Endodermal cell (in vitro differentiated cells): Measurements from ENCODE around the gene S100B. TPM values are rescaled to one million over a fixed set of nuclear protein-coding genes. Genes with fewer than 3 reads are reported as not detected.

Experiments used
- DNase-seq: peaks from one replicate; pipeline ENCODE4 v3.0.0-alpha.2; 2017
- H3K27ac ChIP-seq: 2 replicates; pipeline ENCODE4 v1.5.1; 2013; ENCODE audit warnings: mild to moderate bottlenecking, low read depth, low read length, moderate library complexity
- H3K27me3 ChIP-seq: 2 replicates; pipeline ENCODE4 v1.6.1; 2013; ENCODE audit warnings: mild to moderate bottlenecking, low read length, moderate library complexity; ENCODE audit not compliant: insufficient read depth, control insufficient read depth, poor library complexity, severe bottlenecking
- H3K36me3 ChIP-seq: 2 replicates; pipeline ENCODE4 v1.7.0; 2013; ENCODE audit warnings: mild to moderate bottlenecking, low read length, moderate library complexity; ENCODE audit not compliant: control insufficient read depth, insufficient read depth
- H3K4me1 ChIP-seq: one replicate; pipeline ENCODE4 v1.7.0; 2013; ENCODE audit warnings: low read length; ENCODE audit not compliant: control insufficient read depth, insufficient read depth
- H3K4me3 ChIP-seq: 2 replicates; pipeline ENCODE4 v1.5.1; 2013; ENCODE audit warnings: mild to moderate bottlenecking, low read length, moderate library complexity
- H3K9ac ChIP-seq: 2 replicates; pipeline ENCODE4 v1.6.1; 2013; ENCODE audit warnings: mild to moderate bottlenecking, low read length, moderate library complexity; ENCODE audit not compliant: poor library complexity, severe bottlenecking; ENCODE audit errors: extremely low read depth
- H3K9me3 ChIP-seq: 2 replicates; pipeline ENCODE4 v1.6.1; 2013; ENCODE audit warnings: mild to moderate bottlenecking, low read length, moderate library complexity; ENCODE audit not compliant: control insufficient read depth
- H3K27ac Mint-ChIP-seq: 2 replicates; pipeline ENCODE4 v1.8.0; 2020; ENCODE audit warnings: mixed read lengths
- H3K27me3 Mint-ChIP-seq: 2 replicates; pipeline ENCODE4 v1.8.0; 2021; ENCODE audit warnings: mild to moderate bottlenecking, mixed read lengths; ENCODE audit not compliant: insufficient read depth
- H3K36me3 Mint-ChIP-seq: 2 replicates; pipeline ENCODE4 v1.8.0; 2020; ENCODE audit warnings: low read depth, mixed read lengths
- H3K4me1 Mint-ChIP-seq: 2 replicates; pipeline ENCODE4 v1.8.0; 2020; ENCODE audit warnings: mixed read lengths
- H3K4me3 Mint-ChIP-seq: 2 replicates; pipeline ENCODE4 v1.8.0; 2020; ENCODE audit warnings: mild to moderate bottlenecking, moderate library complexity, mixed read lengths
- H3K9me3 Mint-ChIP-seq: 2 replicates; pipeline ENCODE4 v1.8.0; 2020; ENCODE audit warnings: mild to moderate bottlenecking, mixed read lengths
- CTCF ChIP-seq: fragments of 200-600 bp; sonication (generic); conservative IDR thresholded peaks from 2 replicates; pipeline ENCODE4 v1.5.0; 2021; ENCODE audit warnings: antibody characterized with exemption, mild to moderate bottlenecking
- WGBS, 2 experiments: methylation state at CpG; one replicate each; pipeline versions ENCODE4 v1.1.5 to v1.1.7; 2013; ENCODE audit warnings: missing lambda C conversion rate in 2 of 2, mixed read lengths in 1 of 2; ENCODE audit not compliant: insufficient coverage in 1 of 2, insufficient read length in 1 of 2; 5-methylcytosine and 5-hydroxymethylcytosine counted together
- total RNA-seq, 2 donors: library from RNA; stranded (reverse); fragmentation: NEBNext Ultra II Directional in 1 of 2; extraction: Animal tissue kit (Norgen Biotek cat#: 25700) in 1 of 2; gene quantifications; 2 replicates in 1 of 2; 3 replicates in 1 of 2; pipeline ENCODE4 v1.2.1, GENCODE V29; 2021

The S100B gene
- total RNA-seq, 2 donors from 2014 or later, result not detected

GRCh38 chr21:46618738-46619379, 14.0 kb upstream of the S100B start:
- H3K4me3 ChIP-seq, result no peak overlapping the region
- Mint-ChIP-seq H3K27me3 (peaks cover 20% of the 10 kb centered on the region), H3K4me3 (no peak overlapping the region), H3K9me3 (no peaks in the 10 kb centered on the region), H3K4me1 (peaks cover 10% of the 10 kb centered on the region), H3K36me3 (no peaks in the 10 kb centered on the region), H3K27ac (no peak overlapping the region)
- WGBS, 2 experiments, result 93 to 94% methylated on average over 3 to 4 of the region's 5 CpGs
- H3K9ac ChIP-seq, result no peak overlapping the region
- TF ChIP-seq CTCF, result no peak
- no peak overlapping the region for H3K27ac ChIP-seq
- no peaks in the 10 kb centered on the region for H3K4me1 ChIP-seq
- H3K27me3 ChIP-seq, result no peaks in the 10 kb centered on the region
- no peak for DNase-seq
- no peaks in the 10 kb centered on the region for H3K36me3 ChIP-seq
- no peaks in the 10 kb centered on the region for H3K9me3 ChIP-seq

GRCh38 chr21:46617267-46618051, 12.6 kb upstream of the S100B start:
- H3K36me3 Mint-ChIP-seq, result no peaks in the 10 kb centered on the region
- no peak for DNase-seq
- Histone ChIP-seq H3K4me3 (no peak overlapping the region), H3K9me3 (no peaks in the 10 kb centered on the region), H3K27ac (no peak overlapping the region), H3K27me3 (no peaks in the 10 kb centered on the region), H3K9ac (no peak overlapping the region), H3K4me1 (no peaks in the 10 kb centered on the region), H3K36me3 (no peaks in the 10 kb centered on the region)
- peaks cover 8% of the 10 kb centered on the region for H3K4me1 Mint-ChIP-seq
- H3K27ac Mint-ChIP-seq, result no peak overlapping the region
- no peak overlapping the region for H3K4me3 Mint-ChIP-seq
- TF ChIP-seq CTCF, result no peak
- 85 to 94% methylated on average over 3 to 4 of the region's 6 CpGs for WGBS, 2 experiments
- H3K9me3 Mint-ChIP-seq, result peaks cover 3% of the 10 kb centered on the region
- H3K27me3 Mint-ChIP-seq, result peaks cover 20% of the 10 kb centered on the region

- no peaks in the 10 kb centered on the region for H3K36me3 ChIP-seq
- no peaks in the 10 kb centered on the region for H3K9me3 ChIP-seq
- Mint-ChIP-seq H3K36me3 (no peaks in the 10 kb centered on the region), H3K27me3 (peaks cover 20% of the 10 kb centered on the region), H3K4me3 (no peak overlapping the region), H3K9me3 (peaks cover 3% of the 10 kb centered on the region), H3K4me1 (peaks cover 4% of the 10 kb centered on the region), H3K27ac (no peak overlapping the region)
- no peak overlapping the region for H3K9ac ChIP-seq
- no peak overlapping the region for H3K27ac ChIP-seq
- no peak overlapping the region for H3K4me3 ChIP-seq
- H3K4me1 ChIP-seq, result no peaks in the 10 kb centered on the region
- TF ChIP-seq CTCF, result no peak
- no peak for DNase-seq
- H3K27me3 ChIP-seq, result no peaks in the 10 kb centered on the region
- WGBS, 2 experiments, result 100% methylated on average over 1 of the region's 1 CpG; no CpG with 5 or more reads in 1 of the 2 experiments
Observed at GRCh38 chr21:46616656-46617055, 11.8 kb upstream of the S100B start.
